ENCODE measurements around the gene AP2B1. TPM values are rescaled to one million over a fixed set of nuclear protein-coding genes. Genes with fewer than 3 reads are reported as not detected.

Gene AP2B1
- total RNA-seq, result 34.7 TPM
- polyA plus RNA-seq, result 39.1 TPM
- long read RNA-seq, donor 1, full-length matches to known transcripts, result 1 of 1 reads
- long read RNA-seq, donor 1, partial matches to known transcripts, result 0 of 1 reads
- long read RNA-seq, donor 1, other reads (novel, unspliced or antisense), result 0 of 1 reads
- long read RNA-seq, donor 2, result 0 reads
- long read RNA-seq, donor 3, partial matches to known transcripts, result 5 of 9 reads
- long read RNA-seq, donor 3, other reads (novel, unspliced or antisense), result 0 of 9 reads
- long read RNA-seq, donor 4, full-length matches to known transcripts, result 4 of 24 reads
- long read RNA-seq, donor 4, partial matches to known transcripts, result 20 of 24 reads
- long read RNA-seq, donor 4, other reads (novel, unspliced or antisense), result 0 of 24 reads
- long read RNA-seq, donor 5, full-length matches to known transcripts, result 3 of 9 reads
- long read RNA-seq, donor 5, partial matches to known transcripts, result 6 of 9 reads
- long read RNA-seq, donor 5, other reads (novel, unspliced or antisense), result 0 of 9 reads
- long read RNA-seq, donor 6, full-length matches to known transcripts, result 3 of 3 reads
- long read RNA-seq, donor 6, partial matches to known transcripts, result 0 of 3 reads
- long read RNA-seq, donor 6, other reads (novel, unspliced or antisense), result 0 of 3 reads
- long read RNA-seq, donor 7, full-length matches to known transcripts, result 5 of 5 reads
- long read RNA-seq, donor 7, partial matches to known transcripts, result 0 of 5 reads
- long read RNA-seq, donor 7, other reads (novel, unspliced or antisense), result 0 of 5 reads
- long read RNA-seq, donor 8, result 0 reads
- long read RNA-seq, donor 9, full-length matches to known transcripts, result 4 of 4 reads
- long read RNA-seq, donor 9, partial matches to known transcripts, result 0 of 4 reads
- long read RNA-seq, donor 9, other reads (novel, unspliced or antisense), result 0 of 4 reads
- long read RNA-seq, donor 10, partial matches to known transcripts, result 0 of 1 reads
- long read RNA-seq, donor 10, other reads (novel, unspliced or antisense), result 0 of 1 reads

- peaks cover 9 to 10% of the 10 kb centered on the region in 2 donors for H3K4me1 ChIP-seq (ENCODE audit: control insufficient read depth in 2 of 2, insufficient read depth in 2 of 2, low read length in 2 of 2)
- WGBS, result under 1% methylated on average over 50 of the region's 50 CpGs
Measured at GRCh38 chr17:35587074-35587961, at the start of gene AP2B1. Gene AP2B1 (plus strand): TSS chr17:35587322. CDS start chr17:35594031, 6,709 bp downstream.

GRCh38 chr17:35537601-35538141 is 49.5 kb upstream of the AP2B1 start, which contains the start of gene SLFN12L:
Gene SLFN12L (minus strand): TSS chr17:35537678. CDS start chr17:35522364, 15,314 bp downstream.
- DNase-seq (ENCODE audit: low read depth in 6 of 9, low spot score in 9 of 9), result peak in 2 of 9 donors; percentile 24 to 66
- Histone ChIP-seq H3K27me3 (ENCODE audit: control insufficient read depth in 2 of 2, insufficient read depth in 1 of 2, low read length in 1 of 2) (no peaks in the 10 kb centered on the region), H3K4me1 (ENCODE audit: control insufficient read depth in 2 of 2, insufficient read depth in 2 of 2, low read length in 2 of 2) (peaks cover 15 to 41% of the 10 kb centered on the region in 2 donors), H3K27ac (ENCODE audit: low read depth in 1 of 2, low read length in 1 of 2) (peak within 1 kb of the TSS; percentile 58 to 76), H3K9me3 (ENCODE audit: control insufficient read depth in 2 of 2, insufficient read depth in 1 of 2, low read length in 1 of 2) (no peaks in the 10 kb centered on the region), H3K4me3 (ENCODE audit: low read length in 2 of 2) (peak within 1 kb of the TSS; percentile 5 to 27), H3K36me3 (ENCODE audit: control insufficient read depth in 2 of 2, insufficient read depth in 2 of 2, low read length in 1 of 2) (no peaks in the 10 kb centered on the region)
- WGBS, result 15% methylated on average over 2 of the region's 2 CpGs

More at GRCh38 chr17:35587074-35587961, at the start of gene AP2B1:
- no peaks in the 10 kb centered on the region for H3K9me3 ChIP-seq (ENCODE audit: control insufficient read depth in 2 of 2, insufficient read depth in 1 of 2, low read length in 1 of 2)
- DNase-seq (ENCODE audit: low read depth in 6 of 9, low spot score in 9 of 9), result peak; percentile 96 to 100 (median 99)
- no peaks in the 10 kb centered on the region for H3K36me3 ChIP-seq (ENCODE audit: control insufficient read depth in 2 of 2, insufficient read depth in 2 of 2, low read length in 1 of 2)
- H3K27ac ChIP-seq (ENCODE audit: low read depth in 1 of 2, low read length in 1 of 2), result peak within 1 kb of the TSS; percentile 91 to 96
- peak within 1 kb of the TSS; percentile 87 to 88 for H3K4me3 ChIP-seq (ENCODE audit: low read length in 2 of 2)
- peaks cover 0 to 7% of the 10 kb centered on the region in 2 donors for H3K27me3 ChIP-seq (ENCODE audit: control insufficient read depth in 2 of 2, insufficient read depth in 1 of 2, low read length in 1 of 2)

- WGBS, result 54% methylated on average over 5 of the region's 5 CpGs
- no peaks in the 10 kb centered on the region for H3K9me3 ChIP-seq (ENCODE audit: control insufficient read depth in 2 of 2, insufficient read depth in 1 of 2, low read length in 1 of 2)
- no peak overlapping the region for H3K4me3 ChIP-seq (ENCODE audit: low read length in 2 of 2)
- H3K27me3 ChIP-seq (ENCODE audit: control insufficient read depth in 2 of 2, insufficient read depth in 1 of 2, low read length in 1 of 2), result no peaks in the 10 kb centered on the region
- H3K4me1 ChIP-seq (ENCODE audit: control insufficient read depth in 2 of 2, insufficient read depth in 2 of 2, low read length in 2 of 2), result peaks cover 15 to 39% of the 10 kb centered on the region in 2 donors
- no peak for DNase-seq (ENCODE audit: low read depth in 6 of 9, low spot score in 9 of 9)
- H3K27ac ChIP-seq (ENCODE audit: low read depth in 1 of 2, low read length in 1 of 2), result no peak overlapping the region
- no peaks in the 10 kb centered on the region for H3K36me3 ChIP-seq (ENCODE audit: control insufficient read depth in 2 of 2, insufficient read depth in 2 of 2, low read length in 1 of 2)
Measured at GRCh38 chr17:35539659-35540026, 47.5 kb upstream of the AP2B1 start.

- DNase-seq (ENCODE audit: low read depth in 6 of 9, low spot score in 9 of 9), result peak in 3 of 9 donors; percentile 38 to 66 (median 49)
- 7% methylated on average over 8 of the region's 8 CpGs for WGBS
- H3K27me3 ChIP-seq (ENCODE audit: control insufficient read depth in 2 of 2, insufficient read depth in 1 of 2, low read length in 1 of 2), result no peaks in the 10 kb centered on the region
- no peaks in the 10 kb centered on the region for H3K9me3 ChIP-seq (ENCODE audit: control insufficient read depth in 2 of 2, insufficient read depth in 1 of 2, low read length in 1 of 2)
- H3K36me3 ChIP-seq (ENCODE audit: control insufficient read depth in 2 of 2, insufficient read depth in 2 of 2, low read length in 1 of 2), result no peaks in the 10 kb centered on the region
- peak overlapping the region; percentile 25 to 48 for H3K4me3 ChIP-seq (ENCODE audit: low read length in 2 of 2)
- peaks cover 15 to 39% of the 10 kb centered on the region in 2 donors for H3K4me1 ChIP-seq (ENCODE audit: control insufficient read depth in 2 of 2, insufficient read depth in 2 of 2, low read length in 2 of 2)
- peak overlapping the region; percentile 66 to 80 for H3K27ac ChIP-seq (ENCODE audit: low read depth in 1 of 2, low read length in 1 of 2)
Measured at GRCh38 chr17:35540589-35541404, 46.3 kb upstream of the AP2B1 start.

- no peaks in the 10 kb centered on the region for H3K9me3 ChIP-seq (ENCODE audit: control insufficient read depth in 2 of 2, insufficient read depth in 1 of 2, low read length in 1 of 2)
- peak overlapping the region in 1 of 2 donors; percentile 80 for H3K27ac ChIP-seq (ENCODE audit: low read depth in 1 of 2, low read length in 1 of 2)
- peaks cover 15 to 38% of the 10 kb centered on the region in 2 donors for H3K4me1 ChIP-seq (ENCODE audit: control insufficient read depth in 2 of 2, insufficient read depth in 2 of 2, low read length in 2 of 2)
- WGBS, result 9% methylated on average over 1 of the region's 1 CpG
- no peaks in the 10 kb centered on the region for H3K27me3 ChIP-seq (ENCODE audit: control insufficient read depth in 2 of 2, insufficient read depth in 1 of 2, low read length in 1 of 2)
- no peaks in the 10 kb centered on the region for H3K36me3 ChIP-seq (ENCODE audit: control insufficient read depth in 2 of 2, insufficient read depth in 2 of 2, low read length in 1 of 2)
- no peak for DNase-seq (ENCODE audit: low read depth in 6 of 9, low spot score in 9 of 9)
- H3K4me3 ChIP-seq (ENCODE audit: low read length in 2 of 2), result no peak overlapping the region
Measured at GRCh38 chr17:35541434-35541833, 45.7 kb upstream of the AP2B1 start.

- peak in 1 of 9 donors; percentile 42 for DNase-seq (ENCODE audit: low read depth in 6 of 9, low spot score in 9 of 9)
- Histone ChIP-seq H3K4me1 (ENCODE audit: control insufficient read depth in 2 of 2, insufficient read depth in 2 of 2, low read length in 2 of 2) (peaks cover 8 to 27% of the 10 kb centered on the region in 2 donors), H3K36me3 (ENCODE audit: control insufficient read depth in 2 of 2, insufficient read depth in 2 of 2, low read length in 1 of 2) (no peaks in the 10 kb centered on the region), H3K27me3 (ENCODE audit: control insufficient read depth in 2 of 2, insufficient read depth in 1 of 2, low read length in 1 of 2) (no peaks in the 10 kb centered on the region), H3K27ac (ENCODE audit: low read depth in 1 of 2, low read length in 1 of 2) (peak overlapping the region in 1 of 2 donors; percentile 41), H3K4me3 (ENCODE audit: low read length in 2 of 2) (no peak overlapping the region), H3K9me3 (ENCODE audit: control insufficient read depth in 2 of 2, insufficient read depth in 1 of 2, low read length in 1 of 2) (no peaks in the 10 kb centered on the region)
Measured at GRCh38 chr17:35542990-35543389, 44.1 kb upstream of the AP2B1 start.

GRCh38 chr17:35543856-35544255 is 43.3 kb upstream of the AP2B1 start:
- Histone ChIP-seq H3K4me3 (ENCODE audit: low read length in 2 of 2) (no peak overlapping the region), H3K9me3 (ENCODE audit: control insufficient read depth in 2 of 2, insufficient read depth in 1 of 2, low read length in 1 of 2) (no peaks in the 10 kb centered on the region), H3K27ac (ENCODE audit: low read depth in 1 of 2, low read length in 1 of 2) (no peak overlapping the region), H3K36me3 (ENCODE audit: control insufficient read depth in 2 of 2, insufficient read depth in 2 of 2, low read length in 1 of 2) (no peaks in the 10 kb centered on the region), H3K27me3 (ENCODE audit: control insufficient read depth in 2 of 2, insufficient read depth in 1 of 2, low read length in 1 of 2) (no peaks in the 10 kb centered on the region), H3K4me1 (ENCODE audit: control insufficient read depth in 2 of 2, insufficient read depth in 2 of 2, low read length in 2 of 2) (peaks cover 8 to 26% of the 10 kb centered on the region in 2 donors)
- DNase-seq (ENCODE audit: low read depth in 6 of 9, low spot score in 9 of 9), result no peak
- WGBS, result 89% methylated on average over 1 of the region's 1 CpG

Data from thymus (tissue), 14 donors.